ENCODE results near the gene ACOX2.

DNA sequence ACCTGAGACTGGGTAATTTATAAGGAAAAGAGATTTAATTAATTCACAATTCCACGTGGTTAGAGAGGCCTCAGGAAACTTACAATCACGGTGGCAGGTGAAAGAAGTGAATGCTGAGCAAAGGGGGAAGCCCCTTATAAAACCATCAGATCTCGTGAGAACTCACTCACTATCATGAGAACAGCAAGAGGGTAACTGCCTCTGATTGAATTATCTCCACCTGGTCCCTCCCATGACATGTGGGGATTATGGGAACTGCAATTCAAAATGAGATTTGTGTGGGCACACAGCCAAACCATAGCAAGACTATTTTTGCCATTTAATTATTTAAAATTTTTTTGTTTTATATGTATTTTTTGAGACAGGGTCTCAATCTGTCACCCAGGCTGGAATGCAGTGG lies 72.1 kb downstream of the ACOX2 start:
- TF ChIP-seq, protein P1, sequence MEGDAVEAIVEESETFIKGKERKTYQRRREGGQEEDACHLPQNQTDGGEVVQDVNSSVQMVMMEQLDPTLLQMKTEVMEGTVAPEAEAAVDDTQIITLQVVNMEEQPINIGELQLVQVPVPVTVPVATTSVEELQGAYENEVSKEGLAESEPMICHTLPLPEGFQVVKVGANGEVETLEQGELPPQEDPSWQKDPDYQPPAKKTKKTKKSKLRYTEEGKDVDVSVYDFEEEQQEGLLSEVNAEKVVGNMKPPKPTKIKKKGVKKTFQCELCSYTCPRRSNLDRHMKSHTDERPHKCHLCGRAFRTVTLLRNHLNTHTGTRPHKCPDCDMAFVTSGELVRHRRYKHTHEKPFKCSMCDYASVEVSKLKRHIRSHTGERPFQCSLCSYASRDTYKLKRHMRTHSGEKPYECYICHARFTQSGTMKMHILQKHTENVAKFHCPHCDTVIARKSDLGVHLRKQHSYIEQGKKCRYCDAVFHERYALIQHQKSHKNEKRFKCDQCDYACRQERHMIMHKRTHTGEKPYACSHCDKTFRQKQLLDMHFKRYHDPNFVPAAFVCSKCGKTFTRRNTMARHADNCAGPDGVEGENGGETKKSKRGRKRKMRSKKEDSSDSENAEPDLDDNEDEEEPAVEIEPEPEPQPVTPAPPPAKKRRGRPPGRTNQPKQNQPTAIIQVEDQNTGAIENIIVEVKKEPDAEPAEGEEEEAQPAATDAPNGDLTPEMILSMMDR (IDR thresholded peaks at IDR 0.05; ENCODE audit: low read depth, low read length, missing input control), result no peak
- TF ChIP-seq, protein P2, sequence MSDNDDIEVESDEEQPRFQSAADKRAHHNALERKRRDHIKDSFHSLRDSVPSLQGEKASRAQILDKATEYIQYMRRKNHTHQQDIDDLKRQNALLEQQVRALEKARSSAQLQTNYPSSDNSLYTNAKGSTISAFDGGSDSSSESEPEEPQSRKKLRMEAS (IDR thresholded peaks at IDR 0.05), result no peak
- no peak for TF ChIP-seq EGR1 (IDR thresholded peaks at IDR 0.05; ENCODE audit: low read depth in 2 of 2)
- TF ChIP-seq, protein P3, sequence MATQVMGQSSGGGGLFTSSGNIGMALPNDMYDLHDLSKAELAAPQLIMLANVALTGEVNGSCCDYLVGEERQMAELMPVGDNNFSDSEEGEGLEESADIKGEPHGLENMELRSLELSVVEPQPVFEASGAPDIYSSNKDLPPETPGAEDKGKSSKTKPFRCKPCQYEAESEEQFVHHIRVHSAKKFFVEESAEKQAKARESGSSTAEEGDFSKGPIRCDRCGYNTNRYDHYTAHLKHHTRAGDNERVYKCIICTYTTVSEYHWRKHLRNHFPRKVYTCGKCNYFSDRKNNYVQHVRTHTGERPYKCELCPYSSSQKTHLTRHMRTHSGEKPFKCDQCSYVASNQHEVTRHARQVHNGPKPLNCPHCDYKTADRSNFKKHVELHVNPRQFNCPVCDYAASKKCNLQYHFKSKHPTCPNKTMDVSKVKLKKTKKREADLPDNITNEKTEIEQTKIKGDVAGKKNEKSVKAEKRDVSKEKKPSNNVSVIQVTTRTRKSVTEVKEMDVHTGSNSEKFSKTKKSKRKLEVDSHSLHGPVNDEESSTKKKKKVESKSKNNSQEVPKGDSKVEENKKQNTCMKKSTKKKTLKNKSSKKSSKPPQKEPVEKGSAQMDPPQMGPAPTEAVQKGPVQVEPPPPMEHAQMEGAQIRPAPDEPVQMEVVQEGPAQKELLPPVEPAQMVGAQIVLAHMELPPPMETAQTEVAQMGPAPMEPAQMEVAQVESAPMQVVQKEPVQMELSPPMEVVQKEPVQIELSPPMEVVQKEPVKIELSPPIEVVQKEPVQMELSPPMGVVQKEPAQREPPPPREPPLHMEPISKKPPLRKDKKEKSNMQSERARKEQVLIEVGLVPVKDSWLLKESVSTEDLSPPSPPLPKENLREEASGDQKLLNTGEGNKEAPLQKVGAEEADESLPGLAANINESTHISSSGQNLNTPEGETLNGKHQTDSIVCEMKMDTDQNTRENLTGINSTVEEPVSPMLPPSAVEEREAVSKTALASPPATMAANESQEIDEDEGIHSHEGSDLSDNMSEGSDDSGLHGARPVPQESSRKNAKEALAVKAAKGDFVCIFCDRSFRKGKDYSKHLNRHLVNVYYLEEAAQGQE (IDR thresholded peaks at IDR 0.05), result no peak
- no peak for TF ChIP-seq TAF1 (conservative IDR thresholded peaks at IDR 0.05)
- TF ChIP-seq GABPA (IDR thresholded peaks at IDR 0.05 in 1 of 2, conservative IDR thresholded peaks at IDR 0.05 in 1 of 2), result no peak
- no peak for TF ChIP-seq YY1 (IDR thresholded peaks at IDR 0.05)
